ENCODE results near the gene FGF14. TPM values are rescaled to one million over a fixed set of nuclear protein-coding genes. Genes with fewer than 3 reads are reported as not detected.

FGF14 gene
- total and polyA plus RNA-seq, 2 of the 4 experiments (the other 2 are of a cell fraction), result under 0.01 TPM; not detected in 1

DNA sequence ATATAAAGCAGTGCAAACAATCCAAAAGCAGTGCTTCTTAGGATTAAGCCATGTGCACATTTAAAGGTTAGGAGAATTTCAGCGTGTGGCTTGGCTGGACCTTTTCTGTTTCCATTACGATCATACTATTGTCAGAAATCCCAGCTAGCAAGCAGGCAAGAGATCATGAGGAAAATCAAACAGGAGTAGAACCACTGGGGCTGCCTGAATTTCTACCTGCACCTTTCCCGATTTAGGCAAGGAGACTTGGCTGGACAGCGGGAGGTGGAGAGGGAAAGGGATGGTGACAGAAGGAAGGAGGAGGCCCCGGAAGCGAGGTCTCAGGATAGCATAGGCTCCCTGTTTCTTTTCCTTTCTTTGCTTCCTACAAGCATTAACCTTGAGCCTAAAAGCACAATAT, 102.5 kb downstream of the FGF14 start:
- Histone ChIP-seq H3K18ac (ENCODE audit: low read depth, low read length) (no peak overlapping the region), H2BK15ac (ENCODE audit: low read depth, low read length) (no peak overlapping the region), H3K14ac (replicated peaks; ENCODE audit: low read depth, low read length) (no peak overlapping the region), H4K91ac (ENCODE audit: insufficient read depth, low read depth, low read length) (no peak overlapping the region), H3K4ac (ENCODE audit: low read depth, low read length) (no peak overlapping the region), H2AK5ac (ENCODE audit: low read depth, low read length) (no peak overlapping the region), H3K4me3 (ENCODE audit: insufficient read depth, low read depth, low read length) (no peak overlapping the region), H3K23ac (ENCODE audit: low read depth, low read length) (no peak overlapping the region), H3K9ac (ENCODE audit: low read depth, low read length) (no peak overlapping the region), H3K9me1 (ENCODE audit: insufficient read depth, low read length) (no peaks in the 10 kb centered on the region), H3K4me1 (ENCODE audit: control insufficient read depth, insufficient read depth, low read length) (peaks cover 6% of the 10 kb centered on the region), H3K9me3 (ENCODE audit: control insufficient read depth, insufficient read depth, low read length) (no peaks in the 10 kb centered on the region), H3K27ac (ENCODE audit: insufficient read depth, low read length) (no peak overlapping the region), H4K20me1 (ENCODE audit: insufficient read depth, low read length) (no peaks in the 10 kb centered on the region), H2AK9ac (replicated peaks; ENCODE audit: low read depth, low read length, poor library complexity) (no peak overlapping the region), H3K4me2 (ENCODE audit: low read depth, low read length) (no peak overlapping the region), H2AFZ (replicated peaks; ENCODE audit: low read length, poor library complexity) (no peak overlapping the region), H2BK20ac (ENCODE audit: low read depth, low read length) (no peak overlapping the region), H3K27me3 (ENCODE audit: control insufficient read depth, insufficient read depth, low read length) (peaks cover 3% of the 10 kb centered on the region), H4K5ac (ENCODE audit: low read depth, low read length) (no peak overlapping the region), H2BK120ac (ENCODE audit: low read depth, low read length) (no peak overlapping the region), H2BK5ac (ENCODE audit: low read depth, low read length, poor library complexity, severe bottlenecking) (no peak overlapping the region), H3K36me3 (ENCODE audit: control insufficient read depth, insufficient read depth, low read length) (no peaks in the 10 kb centered on the region), H3K56ac (ENCODE audit: extremely low read depth, insufficient read depth, low read length) (no peak overlapping the region), H3K79me1 (ENCODE audit: low read depth in 1 of 2, low read length in 2 of 2) (no peaks in the 10 kb centered on the region), H4K8ac (ENCODE audit: low read depth in 2 of 2, low read length in 2 of 2) (no peak overlapping the region)
- CTCF ChIA-PET, result no interaction called here
- DNase-seq, result no peak
- intact Hi-C loops (cut with micrococcal nuclease), result no loop called here
- BruUV-seq (replicated peaks), result no TSS peak
- dilution Hi-C loops (cut with HindIII; ENCODE audit: low sequenced_read_pairs, unreplicated experiment), result no loop called here
- POLR2A ChIA-PET (ENCODE audit: unreplicated experiment), result no interaction called here
- WGBS, 2 experiments (ENCODE audit: extremely low coverage in 2 of 2, insufficient read length in 1 of 2), result 100% methylated on average over 2 of the region's 6 CpGs; no CpG with 5 or more reads in 1 of the 2 experiments
- no peak for TF ChIP-seq POLR2A (IDR thresholded peaks at IDR 0.05; ENCODE audit: low read depth, low read length)
- no peak for TF ChIP-seq ELK1 (IDR thresholded peaks at IDR 0.05; ENCODE audit: borderline replicate concordance, low read depth, low read length)
- TF ChIP-seq RAD21 (IDR thresholded peaks at IDR 0.05; ENCODE audit: low read length), result no peak
- TF ChIP-seq, protein P1, sequence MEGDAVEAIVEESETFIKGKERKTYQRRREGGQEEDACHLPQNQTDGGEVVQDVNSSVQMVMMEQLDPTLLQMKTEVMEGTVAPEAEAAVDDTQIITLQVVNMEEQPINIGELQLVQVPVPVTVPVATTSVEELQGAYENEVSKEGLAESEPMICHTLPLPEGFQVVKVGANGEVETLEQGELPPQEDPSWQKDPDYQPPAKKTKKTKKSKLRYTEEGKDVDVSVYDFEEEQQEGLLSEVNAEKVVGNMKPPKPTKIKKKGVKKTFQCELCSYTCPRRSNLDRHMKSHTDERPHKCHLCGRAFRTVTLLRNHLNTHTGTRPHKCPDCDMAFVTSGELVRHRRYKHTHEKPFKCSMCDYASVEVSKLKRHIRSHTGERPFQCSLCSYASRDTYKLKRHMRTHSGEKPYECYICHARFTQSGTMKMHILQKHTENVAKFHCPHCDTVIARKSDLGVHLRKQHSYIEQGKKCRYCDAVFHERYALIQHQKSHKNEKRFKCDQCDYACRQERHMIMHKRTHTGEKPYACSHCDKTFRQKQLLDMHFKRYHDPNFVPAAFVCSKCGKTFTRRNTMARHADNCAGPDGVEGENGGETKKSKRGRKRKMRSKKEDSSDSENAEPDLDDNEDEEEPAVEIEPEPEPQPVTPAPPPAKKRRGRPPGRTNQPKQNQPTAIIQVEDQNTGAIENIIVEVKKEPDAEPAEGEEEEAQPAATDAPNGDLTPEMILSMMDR (conservative IDR thresholded peaks at IDR 0.05; ENCODE audit: low read depth, low read length), result no peak
- TF ChIP-seq CEBPB (IDR thresholded peaks at IDR 0.05; ENCODE audit: low read depth, low read length), result no peak
- no peak for TF ChIP-seq RFX5 (IDR thresholded peaks at IDR 0.05; ENCODE audit: low read depth, low read length)
- no peak for TF ChIP-seq USF2 (IDR thresholded peaks at IDR 0.05; ENCODE audit: low read depth, low read length)
- TF ChIP-seq MAZ (IDR thresholded peaks at IDR 0.05; ENCODE audit: borderline replicate concordance, low read depth, low read length), result no peak
- TF ChIP-seq MXI1 (IDR thresholded peaks at IDR 0.05; ENCODE audit: borderline replicate concordance, low read depth, low read length), result no peak
- TF ChIP-seq FOS (IDR thresholded peaks at IDR 0.05; ENCODE audit: low read depth, low read length), result no peak
- in situ Hi-C loops (cut with MboI; ENCODE audit: low sequenced_read_pairs), result no loop called here
- no peak for ATAC-seq (ENCODE audit: low read depth)

Data from IMR-90 (cell line).